Stimulated activated effector memory CD8-positive, alpha-beta T cell treated with anti-CD3 and anti-CD28 coated beads, Interleukin-12 subunit alpha, Interleukin-12 subunit beta, amount 100 ng/mL, for 72 hours (primary cell): ENCODE data around the gene TOP3A.

Experiments used
- ATAC-seq: fragments of 150-1000 bp; cut with Tn5 transposase; 2 replicates; pipeline ENCODE4 v1.10.0; 2021
- DNase-seq, 2 donors: peaks; one replicate each; pipeline ENCODE4 v3.0.0; 2021 to 2022; ENCODE audit warnings: low spot score in 2 of 2
- H3K27ac Mint-ChIP-seq: one replicate; pipeline ENCODE4 v1.8.0; 2022; ENCODE audit warnings: mild to moderate bottlenecking, mixed read lengths
- H3K36me3 Mint-ChIP-seq: one replicate; pipeline ENCODE4 v1.8.0; 2022; ENCODE audit warnings: mild to moderate bottlenecking, mixed read lengths
- H3K4me1 Mint-ChIP-seq: one replicate; pipeline ENCODE4 v1.8.0; 2022; ENCODE audit warnings: mixed read lengths
- H3K4me3 Mint-ChIP-seq: one replicate; pipeline ENCODE4 v1.8.0; 2022; ENCODE audit warnings: mild to moderate bottlenecking, mixed read lengths
- H3K9me3 Mint-ChIP-seq: one replicate; pipeline ENCODE4 v1.8.0; 2022; ENCODE audit warnings: mixed read lengths

TOP3A gene

DNA sequence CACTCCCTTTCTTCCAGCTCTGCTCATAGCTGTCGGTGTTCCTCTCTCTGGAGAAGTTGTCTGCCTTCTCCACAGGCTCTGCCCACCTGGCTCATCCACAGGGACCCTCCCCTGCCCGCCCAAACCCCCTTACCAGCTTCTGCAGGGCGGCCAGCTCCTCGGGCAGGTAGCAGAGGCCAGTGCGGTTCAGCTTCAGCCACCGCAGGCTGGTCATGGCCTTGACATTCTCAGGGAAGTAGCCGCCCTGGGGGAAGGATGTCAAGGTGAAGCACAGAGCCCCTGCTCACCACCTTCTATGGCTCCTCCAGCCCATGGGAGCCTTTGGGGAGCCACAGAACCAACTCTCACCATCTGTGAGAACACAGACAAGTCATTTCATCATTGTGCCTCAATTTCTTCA lies 58.0 kb downstream of the TOP3A start:
- no peak overlapping the region for H3K27ac Mint-ChIP-seq
- DNase-seq: no peak
- H3K9me3 Mint-ChIP-seq: no peaks in the 10 kb centered on the region
- peaks cover 37% of the 10 kb centered on the region for H3K4me1 Mint-ChIP-seq
- H3K36me3 Mint-ChIP-seq: peaks cover 61% of the 10 kb centered on the region
- H3K4me3 Mint-ChIP-seq: peak overlapping the region; percentile 98
- no peak for ATAC-seq

DNA sequence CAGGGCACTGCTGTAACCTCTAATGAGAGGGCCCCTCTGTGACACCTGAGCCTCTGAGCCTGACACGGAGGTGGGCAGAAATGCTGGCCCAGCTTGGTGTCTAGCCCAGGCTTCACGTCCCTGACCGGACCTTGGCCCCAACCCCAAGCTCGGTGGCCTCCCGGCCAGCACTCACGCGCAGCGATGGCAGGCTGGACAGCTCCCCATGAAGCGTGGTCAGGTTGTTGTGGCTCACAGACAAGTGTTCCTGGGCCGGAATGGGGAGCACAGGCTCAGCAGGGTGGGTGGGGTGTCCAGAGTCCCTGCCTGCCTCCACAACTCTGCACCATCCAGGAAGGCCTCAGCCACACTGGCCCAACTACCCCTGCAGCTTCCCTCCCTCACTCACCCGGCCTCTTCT lies 58.4 kb downstream of the TOP3A start:
- no peak for ATAC-seq
- Mint-ChIP-seq H3K4me3 (peak overlapping the region; percentile 98), H3K36me3 (peaks cover 66% of the 10 kb centered on the region), H3K4me1 (peaks cover 33% of the 10 kb centered on the region), H3K9me3 (no peaks in the 10 kb centered on the region), H3K27ac (peak overlapping the region; percentile 52)
- no peak for DNase-seq

DNA sequence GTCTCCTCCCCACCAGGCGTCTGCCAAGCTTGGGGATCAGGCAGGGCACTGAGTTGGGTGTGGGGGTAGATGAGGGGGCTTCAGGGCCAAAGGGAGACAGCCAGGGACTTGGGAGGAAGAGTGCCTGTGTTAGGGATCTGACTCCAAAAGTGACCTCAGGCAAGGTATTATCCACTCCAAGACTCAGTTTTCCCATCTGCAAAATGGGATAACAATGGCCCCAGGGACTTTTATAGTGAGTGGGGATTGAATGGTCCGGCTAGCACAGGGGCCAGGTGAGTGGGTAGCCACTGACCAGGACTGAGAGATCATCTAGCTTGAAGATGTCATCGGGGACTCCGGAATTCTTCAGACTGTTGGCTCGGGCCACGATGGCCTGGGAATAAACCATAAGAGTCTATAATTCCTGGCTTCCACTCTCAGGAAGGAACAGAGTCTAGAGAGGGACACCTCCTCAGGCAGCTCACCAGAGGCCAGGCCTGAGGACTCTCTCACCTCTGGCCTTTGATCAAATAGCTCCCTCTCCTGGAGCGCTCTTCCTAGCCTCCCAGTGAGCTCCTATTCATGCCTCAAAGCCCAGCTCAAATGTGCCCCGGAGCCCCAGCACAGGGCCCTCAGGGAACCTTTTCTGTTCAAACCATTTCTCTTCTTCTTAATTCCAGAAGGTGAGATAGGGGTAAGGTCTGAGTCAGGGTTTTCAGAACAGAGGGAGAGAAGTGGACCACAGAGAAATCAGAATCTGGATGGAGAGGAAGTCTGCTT lies 59.7 kb downstream of the TOP3A start:
- Mint-ChIP-seq H3K27ac (peak overlapping the region; percentile 58), H3K36me3 (peaks cover 78% of the 10 kb centered on the region), H3K9me3 (no peaks in the 10 kb centered on the region), H3K4me3 (no peak overlapping the region), H3K4me1 (peaks cover 29% of the 10 kb centered on the region)
- ATAC-seq: no peak
- no peak for DNase-seq

DNA sequence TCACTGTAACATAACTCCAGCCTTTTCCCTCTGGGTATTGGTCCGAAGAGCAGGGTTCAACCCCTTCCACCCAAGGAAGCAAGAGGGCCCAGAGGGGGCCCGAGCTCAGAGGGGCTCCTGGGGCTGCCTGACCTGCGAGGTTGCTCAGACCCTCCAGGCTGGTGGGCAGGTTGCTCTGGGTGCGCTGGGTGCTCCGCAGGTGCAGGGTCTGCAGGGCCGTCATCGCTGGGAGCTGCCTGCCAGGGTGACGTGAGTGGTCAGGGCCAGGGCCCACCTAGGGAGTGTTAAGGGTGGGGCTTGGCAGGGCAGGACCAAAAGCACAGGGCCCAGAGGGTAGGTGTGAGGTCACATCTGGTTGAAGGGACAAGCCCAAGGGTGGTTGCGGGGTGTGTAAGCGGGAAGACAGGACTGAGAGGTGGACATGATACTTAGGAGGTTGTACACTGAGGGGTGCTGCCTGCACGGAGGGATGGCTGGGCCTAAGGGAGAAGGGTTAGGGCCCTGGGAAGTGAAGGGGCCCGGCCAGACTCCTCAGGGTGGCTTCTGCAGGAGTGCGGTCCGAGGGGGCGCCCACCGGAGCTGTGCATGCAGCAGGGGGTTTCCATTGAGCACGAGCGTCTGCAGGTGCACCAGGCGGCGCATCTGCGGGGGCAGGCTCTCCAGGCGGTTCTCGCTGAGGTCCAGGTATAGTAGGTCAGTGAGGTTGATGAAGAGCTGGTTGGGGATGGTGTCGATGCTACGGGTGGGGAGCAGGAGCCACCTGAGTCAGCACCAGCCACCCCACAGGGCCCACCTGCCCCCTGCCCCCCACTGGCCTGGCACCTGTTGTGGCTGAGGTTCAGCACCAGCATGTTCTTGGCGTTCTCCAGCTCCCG lies 60.6 kb downstream of the TOP3A start:
- peaks cover 87% of the 10 kb centered on the region for H3K36me3 Mint-ChIP-seq
- peak overlapping the region; percentile 58 for H3K27ac Mint-ChIP-seq
- DNase-seq (no peak), ATAC-seq (no peak)
- H3K9me3 Mint-ChIP-seq: no peaks in the 10 kb centered on the region
- H3K4me3 Mint-ChIP-seq: no peak overlapping the region
- peaks cover 23% of the 10 kb centered on the region for H3K4me1 Mint-ChIP-seq

DNA sequence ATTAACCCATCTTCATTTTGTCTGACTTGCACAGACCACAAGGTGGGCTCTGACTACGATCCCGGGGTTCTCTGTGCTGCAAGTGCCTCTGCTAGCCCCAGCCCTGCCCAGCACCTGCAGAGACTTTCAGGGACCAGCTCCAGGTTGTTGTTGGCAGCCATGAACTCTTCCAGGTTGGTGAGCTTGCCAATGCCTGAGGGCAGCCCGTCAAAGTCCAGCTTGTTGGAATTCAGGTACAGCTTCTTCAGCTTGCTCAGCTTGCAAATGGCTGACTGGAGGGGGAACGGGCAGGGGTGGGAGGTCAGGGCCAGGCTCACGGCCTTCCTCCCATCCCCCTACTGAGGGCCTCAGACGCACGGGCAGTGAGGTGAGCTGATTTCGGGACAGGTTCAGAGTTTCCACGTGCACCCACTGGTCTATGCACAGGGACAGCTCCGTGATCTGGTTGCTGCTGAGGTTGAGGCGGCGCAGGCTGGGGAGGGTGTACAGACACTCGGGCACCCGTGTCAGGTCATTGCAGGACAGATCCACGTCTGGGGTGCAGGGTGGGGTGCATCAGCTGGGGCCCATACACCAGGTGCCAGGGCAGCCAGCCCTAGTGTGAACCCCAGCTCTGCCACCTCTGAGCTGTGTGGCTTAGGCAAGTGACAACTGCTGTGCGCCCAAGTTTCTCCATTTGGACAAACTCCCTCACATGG lies 61.5 kb downstream of the TOP3A start:
- H3K9me3 Mint-ChIP-seq: no peaks in the 10 kb centered on the region
- H3K4me3 Mint-ChIP-seq: no peak overlapping the region

DNA sequence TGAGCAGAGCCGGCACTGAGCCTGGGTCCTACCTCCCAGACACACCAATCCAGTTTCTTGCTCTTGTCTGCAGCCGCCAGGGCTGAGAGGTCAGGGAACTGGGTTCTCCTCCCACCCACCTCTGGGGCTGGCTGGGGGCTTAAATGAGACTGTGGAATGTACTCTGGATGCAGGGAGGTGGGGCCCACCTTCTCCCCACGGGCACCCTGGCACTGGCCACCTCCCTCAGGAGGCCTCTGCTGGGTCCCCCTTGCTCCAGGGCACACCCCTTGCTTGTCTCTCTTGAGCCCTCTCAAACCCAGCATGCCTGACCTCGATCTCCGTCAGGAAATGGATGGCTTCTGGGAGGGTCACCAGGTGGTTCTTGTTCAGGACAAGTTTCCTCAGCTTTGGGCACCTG lies 62.6 kb downstream of the TOP3A start:
- DNase-seq: no peak
- Mint-ChIP-seq H3K27ac (no peak overlapping the region), H3K36me3 (peaks cover 98% of the 10 kb centered on the region), H3K4me1 (peaks cover 20% of the 10 kb centered on the region), H3K4me3 (no peak overlapping the region), H3K9me3 (no peaks in the 10 kb centered on the region)
- no peak for ATAC-seq

More for the DNA sequence above, 61.5 kb downstream of the TOP3A start:
- Mint-ChIP-seq H3K4me1 (peaks cover 25% of the 10 kb centered on the region), H3K36me3 (peaks cover 96% of the 10 kb centered on the region), H3K27ac (no peak overlapping the region)
- ATAC-seq: no peak
- DNase-seq: no peak

DNA sequence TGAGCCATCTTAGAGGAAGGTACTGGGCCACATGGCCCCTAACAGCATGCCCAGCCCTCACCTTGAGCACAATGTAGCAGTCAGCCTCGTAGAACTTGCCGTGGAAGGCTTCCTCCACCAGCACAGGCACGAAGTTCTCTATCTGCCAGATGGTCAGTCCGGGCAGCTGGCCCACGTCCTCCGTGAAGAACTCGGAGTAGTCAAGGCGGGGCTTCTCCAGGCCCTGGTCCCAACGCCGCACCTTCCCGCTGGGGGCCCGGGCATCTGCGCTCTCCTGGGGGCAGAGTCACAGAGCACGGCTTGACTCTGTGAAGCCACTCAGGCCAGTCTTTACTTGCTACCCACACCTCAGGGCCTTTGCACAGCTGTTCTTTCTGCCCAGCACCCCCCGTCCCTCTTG lies 63.6 kb downstream of the TOP3A start:
- DNase-seq (no peak), ATAC-seq (no peak)
- peaks cover 97% of the 10 kb centered on the region for H3K36me3 Mint-ChIP-seq
- H3K9me3 Mint-ChIP-seq: no peaks in the 10 kb centered on the region
- H3K4me1 Mint-ChIP-seq: peaks cover 11% of the 10 kb centered on the region
- no peak overlapping the region for H3K4me3 Mint-ChIP-seq
- H3K27ac Mint-ChIP-seq: peak overlapping the region; percentile 75

DNA sequence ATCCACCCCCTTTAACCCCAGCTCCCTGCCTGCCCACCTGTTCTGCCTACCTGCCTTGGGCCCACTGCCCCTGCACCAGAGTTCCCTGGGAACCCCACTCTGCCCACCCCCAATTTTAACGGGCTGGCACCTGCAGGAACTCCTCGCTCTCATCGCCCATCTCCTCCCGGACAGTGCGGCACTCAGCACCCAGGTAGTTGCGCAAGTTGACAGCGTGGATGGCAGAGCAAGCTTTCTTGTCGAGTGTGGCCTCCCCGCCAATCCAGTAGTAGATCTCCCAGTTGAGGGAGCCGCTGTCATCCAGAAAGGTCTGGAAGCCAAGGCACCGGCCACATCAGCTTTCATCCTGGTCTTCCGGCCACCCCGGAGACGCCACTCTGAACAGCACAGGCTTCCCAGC lies 64.1 kb downstream of the TOP3A start:
- no peaks in the 10 kb centered on the region for H3K9me3 Mint-ChIP-seq
- H3K4me3 Mint-ChIP-seq: no peak overlapping the region
- H3K36me3 Mint-ChIP-seq: peaks cover 97% of the 10 kb centered on the region
- no peak for ATAC-seq
- no peak for DNase-seq
- H3K4me1 Mint-ChIP-seq: peaks cover 7% of the 10 kb centered on the region
- H3K27ac Mint-ChIP-seq: peak overlapping the region; percentile 75

DNA sequence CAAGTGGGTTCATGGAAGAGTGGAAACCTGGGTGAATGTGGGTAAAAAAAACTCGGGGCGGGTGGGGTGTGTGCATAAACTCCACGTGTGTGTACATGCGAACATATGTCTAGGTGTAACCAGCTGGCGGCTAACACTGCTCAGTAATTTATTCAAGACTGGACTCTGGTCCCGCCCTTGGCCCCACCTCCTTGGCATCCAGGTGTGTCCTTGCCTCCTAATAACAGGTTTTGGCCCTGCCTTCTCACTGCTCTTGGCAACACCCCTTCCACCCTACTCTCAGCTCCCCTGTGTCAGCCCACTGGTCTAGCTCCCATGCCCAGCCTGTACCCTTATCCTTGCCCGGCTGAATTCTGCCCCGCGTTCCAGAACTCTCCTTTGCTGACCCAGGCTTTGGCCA lies 64.5 kb downstream of the TOP3A start:
- ATAC-seq (no peak), DNase-seq (no peak)
- no peak overlapping the region for H3K4me3 Mint-ChIP-seq
- peaks cover 7% of the 10 kb centered on the region for H3K4me1 Mint-ChIP-seq
- no peaks in the 10 kb centered on the region for H3K9me3 Mint-ChIP-seq
- H3K27ac Mint-ChIP-seq: peak overlapping the region; percentile 75
- H3K36me3 Mint-ChIP-seq: peaks cover 97% of the 10 kb centered on the region

DNA sequence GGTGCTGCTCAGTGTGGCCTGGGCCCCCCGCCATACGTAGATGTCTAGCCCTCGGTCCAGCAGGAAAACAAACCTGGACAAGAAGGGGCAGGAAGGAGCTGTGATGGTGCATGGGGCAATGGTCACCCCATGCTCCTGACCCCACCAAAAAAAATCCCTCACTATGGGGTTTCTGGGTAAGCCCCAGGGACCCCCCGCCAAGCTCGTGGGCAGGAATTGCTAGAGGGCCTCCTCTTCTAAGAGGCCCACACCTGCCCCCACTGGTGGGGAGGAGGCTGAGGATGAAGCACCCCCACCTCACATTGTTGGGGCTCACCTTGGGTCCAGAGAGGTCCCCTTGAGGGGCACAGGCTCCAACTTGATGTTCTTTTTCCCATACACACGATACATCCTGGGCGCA lies 66.0 kb downstream of the TOP3A start:
- peaks cover 7% of the 10 kb centered on the region for H3K4me1 Mint-ChIP-seq

DNA sequence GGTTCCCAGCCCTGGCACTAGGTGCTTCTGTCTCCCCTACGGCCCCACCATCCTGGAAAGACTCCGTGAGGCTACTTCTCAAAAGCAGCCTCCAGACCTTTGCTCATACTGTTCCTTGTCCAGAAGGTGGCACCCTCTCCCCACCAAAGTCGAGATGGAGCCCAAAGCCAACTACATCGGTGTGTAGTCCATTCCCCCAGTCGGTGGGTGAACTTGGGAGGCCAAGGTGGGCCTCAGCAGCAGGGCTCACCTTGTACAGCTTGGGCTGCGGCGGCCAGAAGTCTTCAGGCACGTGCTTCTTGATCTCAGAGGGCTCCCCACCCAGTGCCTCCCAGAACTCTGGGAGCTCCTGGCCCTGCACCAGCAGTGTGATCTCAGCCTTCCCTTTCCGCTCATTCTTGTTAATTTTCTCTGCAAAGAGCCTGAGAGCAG lies 66.5 kb downstream of the TOP3A start:
- peak overlapping the region; percentile 55 for H3K27ac Mint-ChIP-seq
- H3K36me3 Mint-ChIP-seq: peaks cover 99% of the 10 kb centered on the region

More for the DNA sequence above, 66.0 kb downstream of the TOP3A start:
- no peak for DNase-seq
- Mint-ChIP-seq H3K4me3 (no peak overlapping the region), H3K27ac (peak overlapping the region; percentile 55), H3K9me3 (no peaks in the 10 kb centered on the region), H3K36me3 (peaks cover 99% of the 10 kb centered on the region)
- ATAC-seq: no peak

DNA sequence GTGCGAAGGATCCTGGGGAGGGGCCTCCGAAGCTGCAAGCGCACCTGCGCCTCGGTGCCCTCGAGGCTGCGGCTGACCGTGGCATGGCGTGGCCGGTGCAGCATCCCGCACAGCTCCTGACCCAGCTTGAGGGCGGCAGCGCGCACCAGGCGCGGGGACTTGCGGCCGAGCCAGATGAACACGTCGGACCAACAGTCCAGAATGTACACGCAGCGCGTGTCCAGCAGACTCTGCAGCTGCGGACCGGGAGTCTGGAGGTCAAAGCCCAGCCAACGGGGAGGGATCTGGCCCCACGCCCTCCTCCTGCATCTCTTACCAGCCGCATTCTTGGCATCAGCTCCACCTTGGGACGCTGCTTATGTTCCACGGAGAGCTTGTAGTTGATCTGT lies 67.2 kb downstream of the TOP3A start:
- Mint-ChIP-seq H3K27ac (peak overlapping the region; percentile 77), H3K9me3 (no peaks in the 10 kb centered on the region), H3K4me1 (peaks cover 7% of the 10 kb centered on the region), H3K36me3 (peaks cover 98% of the 10 kb centered on the region), H3K4me3 (no peak overlapping the region)
- no peak for DNase-seq
- ATAC-seq: no peak

More for the DNA sequence above, 66.5 kb downstream of the TOP3A start:
- peaks cover 7% of the 10 kb centered on the region for H3K4me1 Mint-ChIP-seq
- no peak overlapping the region for H3K4me3 Mint-ChIP-seq
- H3K9me3 Mint-ChIP-seq: no peaks in the 10 kb centered on the region
- DNase-seq (peak; percentile 46 to 76), ATAC-seq (peak; percentile 72)

DNA sequence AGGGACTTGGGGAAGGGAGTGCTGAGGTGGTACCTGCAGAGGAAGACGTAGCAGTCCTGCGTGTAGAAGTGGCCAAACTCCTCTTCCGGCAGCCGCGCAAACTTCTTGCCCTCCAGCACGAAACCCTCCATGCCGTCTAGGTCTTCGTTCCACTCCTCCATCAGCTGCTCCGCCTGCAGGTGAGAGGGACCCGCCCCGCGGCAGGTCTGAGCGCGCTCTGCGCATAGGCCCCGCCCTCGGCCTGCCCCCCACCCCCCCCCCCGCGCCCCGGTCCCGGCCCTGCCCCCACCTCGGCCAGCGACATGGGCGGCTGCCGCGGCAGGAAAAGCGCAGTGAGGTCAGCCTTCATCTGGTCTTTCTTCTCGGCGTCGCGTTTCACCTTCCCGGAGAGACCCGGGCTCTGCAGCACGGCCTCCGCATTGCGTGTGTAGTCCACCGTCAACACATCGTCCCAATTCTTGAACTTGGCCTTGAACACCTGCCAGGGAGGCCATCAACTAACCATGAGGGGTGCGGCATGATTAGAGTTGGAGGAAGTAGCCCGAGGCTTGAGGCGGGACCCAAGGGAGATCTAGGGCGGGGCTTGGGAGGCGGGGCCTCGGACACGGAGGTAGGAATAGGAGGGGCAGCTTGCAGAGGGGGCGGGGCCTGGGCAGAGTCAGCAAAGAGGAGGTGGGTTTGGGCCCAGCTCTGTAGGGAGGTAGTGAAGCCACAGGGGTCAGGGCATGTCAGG lies 67.7 kb downstream of the TOP3A start:
- H3K4me3 Mint-ChIP-seq: no peak overlapping the region
- H3K36me3 Mint-ChIP-seq: peaks cover 93% of the 10 kb centered on the region
- H3K4me1 Mint-ChIP-seq: peaks cover 7% of the 10 kb centered on the region
- peak overlapping the region; percentile 77 for H3K27ac Mint-ChIP-seq
- peak; percentile 29 for ATAC-seq
- DNase-seq: no peak
- H3K9me3 Mint-ChIP-seq: no peaks in the 10 kb centered on the region

DNA sequence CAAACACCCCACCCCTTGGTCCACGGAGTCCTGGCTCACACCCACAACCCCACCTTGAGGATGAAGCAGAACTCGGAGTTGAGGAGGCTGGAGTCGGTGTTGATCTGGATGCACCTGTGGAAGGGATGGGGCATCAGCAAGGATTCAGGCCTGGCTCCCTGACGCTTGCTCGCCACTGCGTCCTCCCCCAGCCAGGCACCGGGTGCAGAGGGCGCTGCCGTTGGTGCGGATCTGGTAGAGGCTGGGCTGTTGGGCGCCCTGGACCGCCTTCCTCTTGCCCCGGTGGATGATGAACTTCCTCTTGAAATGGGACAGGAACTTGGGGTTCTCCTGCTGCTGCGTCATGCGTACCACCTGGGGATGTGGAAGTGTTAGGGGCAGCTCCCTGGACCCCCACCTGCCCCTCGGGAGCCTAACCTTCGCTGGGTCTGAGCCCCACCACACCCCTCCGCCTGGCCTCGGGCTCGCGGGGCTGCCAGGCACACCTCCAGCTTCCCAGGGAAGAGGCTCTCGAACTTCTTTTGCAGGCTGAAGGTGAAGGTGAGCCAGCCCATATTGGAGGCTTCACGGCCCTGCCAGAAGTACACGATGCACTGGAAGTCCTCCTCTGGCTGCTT lies 68.6 kb downstream of the TOP3A start:
- Mint-ChIP-seq H3K9me3 (no peaks in the 10 kb centered on the region), H3K4me1 (peaks cover 7% of the 10 kb centered on the region), H3K27ac (peak overlapping the region; percentile 77), H3K4me3 (no peak overlapping the region), H3K36me3 (peaks cover 84% of the 10 kb centered on the region)
- ATAC-seq (no peak), DNase-seq (no peak)
